Omental fat pad (tissue), 4 donors: ENCODE measurements around the gene MOGAT3. TPM values are rescaled to one million over a fixed set of nuclear protein-coding genes. Genes with fewer than 3 reads are reported as not detected.

Experiments
- ATAC-seq: fragments of 150-250 bp; one replicate; pipeline ENCODE4 v1.9.1; 2016; ENCODE audit warnings: mild to moderate bottlenecking, moderate library complexity; ENCODE audit not compliant: low FRiP score
- DNase-seq: peaks from one replicate; pipeline ENCODE4 v3.0.0-alpha.2; 2019; ENCODE audit warnings: low spot score
- total RNA-seq, 4 donors: library from RNA; depleted of rRNA; stranded (reverse); fragments of >200 nt; gene quantifications; one replicate each; pipeline ENCODE4 v1.1.0, GENCODE V29; 2016
- TF ChIP-seq, protein P1 (sequence below), 3 donors: fragments of 450-650 bp; IDR thresholded peaks; one replicate each; pipeline ENCODE4 v1.5.1; 2016 to 2017; ENCODE audit warnings: antibody characterized with exemption in 3 of 3, mild to moderate bottlenecking in 3 of 3, moderate library complexity in 2 of 3

The MOGAT3 gene
- total RNA-seq, 4 donors from 2014 or later = not detected

DNA sequence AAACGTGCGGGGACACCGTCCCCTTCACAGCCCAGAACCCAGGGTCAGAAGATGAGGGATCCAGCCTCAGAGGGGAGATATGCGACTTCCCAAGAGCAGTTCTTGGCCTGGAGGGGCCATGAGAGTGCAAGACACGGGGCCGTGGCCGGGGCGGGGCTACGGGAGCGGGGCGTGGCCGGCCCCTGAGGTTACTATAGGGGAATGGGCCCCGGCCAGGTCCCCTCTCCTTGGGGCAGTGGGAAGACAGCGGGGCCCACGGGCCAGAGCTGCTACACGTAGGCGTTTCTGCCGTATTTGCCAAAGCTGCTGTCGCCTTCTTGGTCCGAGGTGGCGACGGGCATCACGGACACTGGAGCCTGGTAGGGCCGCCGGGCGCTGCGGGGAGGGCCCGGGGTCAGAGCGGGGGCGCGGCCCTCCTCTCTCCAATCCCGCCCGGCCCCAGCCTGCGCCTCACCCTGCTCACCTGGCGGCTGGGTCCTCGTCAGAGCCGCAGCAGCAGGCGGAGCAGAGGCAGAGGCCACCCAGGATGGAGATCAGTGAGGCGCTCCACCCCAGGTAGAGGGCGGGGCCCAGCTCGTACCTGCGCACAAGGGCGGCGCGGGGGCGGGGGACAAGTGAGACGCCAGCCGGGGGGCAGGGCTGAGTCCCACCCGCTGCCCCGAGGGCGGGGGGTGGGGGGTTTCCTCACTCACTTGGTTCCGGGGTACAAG is 31.5 kb upstream of the MOGAT3 start:
- TF ChIP-seq, protein P1, sequence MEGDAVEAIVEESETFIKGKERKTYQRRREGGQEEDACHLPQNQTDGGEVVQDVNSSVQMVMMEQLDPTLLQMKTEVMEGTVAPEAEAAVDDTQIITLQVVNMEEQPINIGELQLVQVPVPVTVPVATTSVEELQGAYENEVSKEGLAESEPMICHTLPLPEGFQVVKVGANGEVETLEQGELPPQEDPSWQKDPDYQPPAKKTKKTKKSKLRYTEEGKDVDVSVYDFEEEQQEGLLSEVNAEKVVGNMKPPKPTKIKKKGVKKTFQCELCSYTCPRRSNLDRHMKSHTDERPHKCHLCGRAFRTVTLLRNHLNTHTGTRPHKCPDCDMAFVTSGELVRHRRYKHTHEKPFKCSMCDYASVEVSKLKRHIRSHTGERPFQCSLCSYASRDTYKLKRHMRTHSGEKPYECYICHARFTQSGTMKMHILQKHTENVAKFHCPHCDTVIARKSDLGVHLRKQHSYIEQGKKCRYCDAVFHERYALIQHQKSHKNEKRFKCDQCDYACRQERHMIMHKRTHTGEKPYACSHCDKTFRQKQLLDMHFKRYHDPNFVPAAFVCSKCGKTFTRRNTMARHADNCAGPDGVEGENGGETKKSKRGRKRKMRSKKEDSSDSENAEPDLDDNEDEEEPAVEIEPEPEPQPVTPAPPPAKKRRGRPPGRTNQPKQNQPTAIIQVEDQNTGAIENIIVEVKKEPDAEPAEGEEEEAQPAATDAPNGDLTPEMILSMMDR (IDR thresholded peaks at IDR 0.05) = no peak
- no peak for ATAC-seq

DNA sequence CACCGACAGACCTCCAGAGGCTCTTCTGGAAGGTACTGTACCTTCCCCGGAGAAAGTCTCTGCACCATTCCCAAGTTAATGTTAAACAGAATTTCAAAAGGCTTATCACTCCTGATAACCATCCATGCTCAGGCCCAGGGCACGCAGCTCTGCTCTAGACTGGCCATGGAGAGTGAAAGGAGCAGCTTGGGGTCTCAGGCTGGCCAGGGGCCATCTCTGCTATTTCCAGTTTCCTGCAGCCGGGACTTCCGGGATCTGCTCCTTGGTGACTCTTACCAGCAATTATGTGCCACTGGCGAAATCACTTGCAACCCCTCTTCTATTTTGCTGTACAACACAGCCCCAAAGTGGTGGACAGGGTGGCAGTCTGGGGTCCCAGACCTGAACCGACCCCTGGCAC is 30.8 kb upstream of the MOGAT3 start:
- TF ChIP-seq, protein P1 (IDR thresholded peaks at IDR 0.05) = no peak
- DNase-seq = no peak
- ATAC-seq = no peak

More for the DNA sequence above, 31.5 kb upstream of the MOGAT3 start:
- DNase-seq = no peak

GRCh38 chr7:101226721-101227120 is 25.9 kb upstream of the MOGAT3 start:
- DNase-seq = no peak
- ATAC-seq = no peak

DNA sequence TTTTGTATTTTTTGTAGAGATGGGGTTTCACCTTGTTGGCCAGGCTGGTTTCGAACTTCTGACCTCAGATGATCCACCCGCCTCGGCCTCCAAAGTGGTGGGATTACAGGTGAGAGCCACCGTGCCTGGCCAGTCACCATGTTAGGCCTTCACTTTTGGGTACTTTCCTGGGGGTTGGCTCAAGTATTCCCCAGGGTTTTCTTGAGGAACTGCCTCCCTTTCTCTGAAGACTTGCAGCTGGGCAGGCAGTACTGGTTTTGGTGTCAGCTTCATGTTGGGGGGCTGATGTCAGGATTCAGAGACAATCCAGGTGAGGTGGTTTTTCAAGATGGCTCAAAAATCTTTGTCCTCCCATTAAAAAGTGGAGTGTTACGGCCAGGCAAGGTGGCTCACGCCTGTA is 24.8 kb upstream of the MOGAT3 start:
- ATAC-seq (no peak), DNase-seq (no peak)
- TF ChIP-seq, protein P1 (IDR thresholded peaks at IDR 0.05) = no peak

More at GRCh38 chr7:101226721-101227120, 25.9 kb upstream of the MOGAT3 start:
- TF ChIP-seq, protein P1 (IDR thresholded peaks at IDR 0.05) = no peak

DNA sequence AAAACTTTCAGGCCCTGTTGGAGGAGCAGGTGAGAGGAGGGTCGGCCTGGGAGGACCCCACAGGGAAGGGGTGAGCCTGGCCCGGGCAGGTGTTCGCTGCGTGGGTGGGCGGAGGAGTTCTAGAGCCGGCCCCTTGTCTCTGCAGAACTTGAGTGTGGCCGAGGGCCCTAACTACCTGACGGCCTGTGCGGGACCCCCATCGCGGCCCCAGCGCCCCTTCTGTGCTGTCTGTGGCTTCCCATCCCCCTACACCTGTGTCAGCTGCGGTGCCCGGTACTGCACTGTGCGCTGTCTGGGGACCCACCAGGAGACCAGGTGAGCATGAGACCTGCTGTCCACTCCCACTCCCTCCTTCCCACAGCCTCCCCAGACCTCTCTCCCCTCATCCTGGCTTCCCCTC is 22.7 kb upstream of the MOGAT3 start:
- ATAC-seq = no peak
- DNase-seq = no peak
- TF ChIP-seq, protein P1 (IDR thresholded peaks at IDR 0.05) = no peak

DNA sequence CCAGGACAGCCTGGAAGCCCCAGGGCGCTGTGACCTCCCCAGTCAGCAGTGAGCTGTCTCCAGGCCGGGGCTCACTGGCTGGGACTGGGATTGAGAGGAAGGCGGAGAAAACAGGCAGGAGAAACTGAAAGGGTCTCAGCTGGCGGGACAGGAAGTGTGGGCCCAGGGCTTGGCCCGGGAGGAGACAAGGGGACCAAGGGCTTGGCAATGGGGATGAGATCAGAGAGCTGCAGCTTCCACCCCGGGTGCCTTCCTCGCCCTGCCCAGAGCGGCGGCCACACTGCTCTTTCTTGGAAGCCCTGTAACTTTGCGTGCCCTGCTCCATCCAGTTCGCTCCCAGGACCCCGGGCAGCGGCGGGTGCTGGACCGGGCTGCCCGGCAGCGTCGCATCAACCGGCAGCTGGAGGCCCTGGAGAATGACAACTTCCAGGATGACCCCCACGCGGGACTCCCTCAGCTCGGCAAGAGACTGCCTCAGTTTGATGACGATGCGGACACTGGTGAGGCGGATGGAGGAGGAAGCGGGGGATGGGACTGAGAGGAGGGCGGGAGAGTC is 21.5 kb upstream of the MOGAT3 start:
- ATAC-seq = no peak
- TF ChIP-seq, protein P1 (IDR thresholded peaks at IDR 0.05) = no peak
- no peak for DNase-seq

DNA sequence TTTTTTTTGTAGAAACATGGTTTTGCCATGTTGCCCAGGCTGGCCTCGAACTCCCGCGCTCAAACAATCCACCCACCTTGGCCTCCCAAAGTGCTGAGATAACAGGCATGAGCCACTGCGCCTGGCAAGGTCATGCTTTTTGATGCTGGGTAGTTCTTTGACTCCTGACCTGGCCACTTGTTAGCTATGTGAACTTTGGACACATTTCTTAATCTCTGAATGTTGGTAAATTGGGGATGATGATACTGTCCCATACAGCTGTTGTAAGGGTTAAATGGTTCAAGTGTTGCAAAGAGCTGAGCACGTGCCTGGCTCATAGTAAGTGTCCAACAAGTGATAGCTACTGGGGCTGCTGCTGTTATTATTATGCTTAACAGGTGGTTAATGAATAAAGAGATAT is 19.5 kb upstream of the MOGAT3 start:
- TF ChIP-seq, protein P1 (IDR thresholded peaks at IDR 0.05) = no peak
- ATAC-seq (no peak), DNase-seq (no peak)
